Stimulated activated memory B cell treated with anti-CD40 and anti-IgM and Interleukin-4, amounts not matched to agents 10 μg/mL and 1 μg/mL and 100 μg/mL, for 72 hours (primary cell): ENCODE results near the gene ZNF41.

Source experiments
- ATAC-seq: fragments of 150-1000 bp; cut with Tn5 transposase; 2 replicates; pipeline ENCODE4 v1.10.0; 2021
- H3K27ac Mint-ChIP-seq: one replicate; pipeline ENCODE4 v1.8.0; 2022; ENCODE audit warnings: mild to moderate bottlenecking, mixed read lengths
- H3K27me3 Mint-ChIP-seq: one replicate; pipeline ENCODE4 v1.8.0; 2022; ENCODE audit warnings: mixed read lengths
- H3K36me3 Mint-ChIP-seq: one replicate; pipeline ENCODE4 v1.8.0; 2022; ENCODE audit warnings: mixed read lengths
- H3K4me1 Mint-ChIP-seq: one replicate; pipeline ENCODE4 v1.8.0; 2022; ENCODE audit warnings: mixed read lengths
- H3K4me3 Mint-ChIP-seq: one replicate; pipeline ENCODE4 v1.8.0; 2022; ENCODE audit warnings: mild to moderate bottlenecking, moderate library complexity, mixed read lengths
- H3K9me3 Mint-ChIP-seq: one replicate; pipeline ENCODE4 v1.8.0; 2022; ENCODE audit warnings: mixed read lengths

Gene ZNF41

DNA sequence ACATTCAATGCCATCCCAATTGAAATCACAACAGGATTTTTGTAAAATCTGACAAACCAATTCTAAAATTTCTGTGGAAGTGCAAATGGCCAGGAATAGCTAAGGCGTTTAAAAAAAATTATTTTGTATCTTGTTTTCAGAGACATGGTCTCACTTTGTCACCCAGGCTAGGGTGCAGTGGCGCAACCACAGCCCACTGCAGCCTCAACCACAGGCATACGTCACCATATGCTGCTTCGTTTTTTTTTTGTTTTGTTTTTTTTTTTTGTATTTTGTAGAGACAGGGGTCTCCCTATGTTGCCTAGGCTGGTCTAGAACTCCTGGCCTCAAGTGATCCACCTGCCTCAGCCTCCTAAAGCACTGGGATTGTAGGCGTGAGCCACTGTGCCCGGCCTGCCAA is 24.5 kb downstream of the ZNF41 start:
- H3K4me1 Mint-ChIP-seq, result peaks cover 9% of the 10 kb centered on the region
- H3K9me3 Mint-ChIP-seq, result peaks cover 4% of the 10 kb centered on the region
- H3K27ac Mint-ChIP-seq, result no peak overlapping the region
- H3K4me3 Mint-ChIP-seq, result no peak overlapping the region
- ATAC-seq, result no peak
- peaks cover 67% of the 10 kb centered on the region for H3K36me3 Mint-ChIP-seq
- no peaks in the 10 kb centered on the region for H3K27me3 Mint-ChIP-seq

DNA sequence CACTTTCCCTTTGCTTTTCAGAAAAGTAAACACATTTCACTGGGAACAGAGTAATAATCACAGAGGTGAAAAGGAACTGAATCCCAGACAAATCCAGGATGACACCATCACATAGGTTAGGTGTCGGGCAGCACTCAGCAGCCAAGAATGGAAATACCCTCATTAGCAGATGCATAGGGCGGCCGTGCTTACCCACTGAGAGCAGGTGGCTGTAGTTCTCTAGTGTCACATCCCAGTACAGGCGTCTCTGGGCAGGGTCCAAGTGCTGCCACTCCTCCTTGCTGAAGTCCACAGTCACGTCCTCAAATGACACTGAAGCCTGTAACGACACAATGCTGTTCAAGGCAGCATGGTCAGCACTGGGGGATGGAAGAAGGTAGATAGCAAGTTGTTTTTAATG is 26.9 kb downstream of the ZNF41 start:
- H3K27ac Mint-ChIP-seq, result no peak overlapping the region
- H3K36me3 Mint-ChIP-seq, result peaks cover 74% of the 10 kb centered on the region
- no peak for ATAC-seq
- no peak overlapping the region for H3K4me3 Mint-ChIP-seq
- no peaks in the 10 kb centered on the region for H3K9me3 Mint-ChIP-seq
- no peaks in the 10 kb centered on the region for H3K4me1 Mint-ChIP-seq
- no peaks in the 10 kb centered on the region for H3K27me3 Mint-ChIP-seq

- no peaks in the 10 kb centered on the region for H3K4me1 Mint-ChIP-seq
- H3K27me3 Mint-ChIP-seq, result no peaks in the 10 kb centered on the region
- no peak overlapping the region for H3K27ac Mint-ChIP-seq
- H3K9me3 Mint-ChIP-seq, result peaks cover 5% of the 10 kb centered on the region
- no peak for ATAC-seq
- no peak overlapping the region for H3K4me3 Mint-ChIP-seq
- H3K36me3 Mint-ChIP-seq, result peaks cover 92% of the 10 kb centered on the region
Measured at GRCh38 chrX:47452112-47452511, 30.9 kb downstream of the ZNF41 start.

GRCh38 chrX:47448165-47448806 is 34.7 kb downstream of the ZNF41 start:
- peaks cover 6% of the 10 kb centered on the region for H3K9me3 Mint-ChIP-seq
- H3K4me3 Mint-ChIP-seq, result no peak overlapping the region
- no peaks in the 10 kb centered on the region for H3K4me1 Mint-ChIP-seq
- H3K36me3 Mint-ChIP-seq, result peaks cover 76% of the 10 kb centered on the region
- H3K27ac Mint-ChIP-seq, result no peak overlapping the region
- H3K27me3 Mint-ChIP-seq, result no peaks in the 10 kb centered on the region
- ATAC-seq, result no peak

DNA sequence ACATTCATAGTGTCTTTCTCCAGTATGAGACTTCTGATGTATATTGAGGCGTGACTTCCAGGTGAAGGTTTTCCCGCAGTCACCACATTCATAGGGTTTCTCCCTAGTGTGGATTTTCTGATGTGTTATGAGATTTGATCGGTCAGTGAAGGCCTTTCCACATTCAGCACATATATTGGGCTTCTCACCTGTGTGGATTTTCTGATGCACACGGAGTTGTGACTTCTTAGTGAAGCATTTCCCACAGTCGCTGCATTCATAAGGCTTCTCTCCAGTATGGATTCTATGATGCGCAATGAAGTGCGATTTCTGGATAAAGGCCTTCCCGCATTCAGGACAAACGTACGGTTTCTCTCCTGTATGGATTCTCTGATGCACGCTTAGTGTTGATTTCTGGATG is 35.4 kb downstream of the ZNF41 start:
- no peak for ATAC-seq
- no peaks in the 10 kb centered on the region for H3K27me3 Mint-ChIP-seq
- peaks cover 6% of the 10 kb centered on the region for H3K9me3 Mint-ChIP-seq
- H3K27ac Mint-ChIP-seq, result no peak overlapping the region
- no peak overlapping the region for H3K4me3 Mint-ChIP-seq
- H3K36me3 Mint-ChIP-seq, result peaks cover 69% of the 10 kb centered on the region
- no peaks in the 10 kb centered on the region for H3K4me1 Mint-ChIP-seq

- peaks cover 63% of the 10 kb centered on the region for H3K36me3 Mint-ChIP-seq
- no peak overlapping the region for H3K27ac Mint-ChIP-seq
- ATAC-seq, result no peak
- no peak overlapping the region for H3K4me3 Mint-ChIP-seq
- H3K4me1 Mint-ChIP-seq, result no peaks in the 10 kb centered on the region
- peaks cover 8% of the 10 kb centered on the region for H3K9me3 Mint-ChIP-seq
- no peaks in the 10 kb centered on the region for H3K27me3 Mint-ChIP-seq
Measured at GRCh38 chrX:47446971-47447370, 36.1 kb downstream of the ZNF41 start.

DNA sequence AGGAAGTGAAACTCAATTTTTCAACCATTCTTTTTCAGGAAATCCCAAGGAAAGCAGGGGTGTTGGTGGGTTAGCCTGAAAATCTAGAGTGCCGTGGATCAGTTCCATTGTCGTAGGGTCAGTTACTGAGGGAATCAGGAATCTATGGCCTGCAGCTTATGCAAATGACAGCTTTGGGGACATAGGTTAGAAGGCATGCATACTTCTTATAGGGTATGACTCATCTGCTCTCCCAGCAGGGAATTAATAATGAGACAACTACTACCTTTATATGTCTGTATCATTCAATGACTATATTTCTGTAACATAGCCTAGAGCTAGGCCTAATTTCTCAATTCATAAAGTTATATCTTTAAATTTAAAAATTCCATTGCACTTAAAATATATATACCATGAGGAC is 36.6 kb downstream of the ZNF41 start:
- H3K36me3 Mint-ChIP-seq, result peaks cover 58% of the 10 kb centered on the region
- no peak overlapping the region for H3K27ac Mint-ChIP-seq
- no peak overlapping the region for H3K4me3 Mint-ChIP-seq
- no peaks in the 10 kb centered on the region for H3K27me3 Mint-ChIP-seq
- peaks cover 9% of the 10 kb centered on the region for H3K9me3 Mint-ChIP-seq
- no peak for ATAC-seq
- no peaks in the 10 kb centered on the region for H3K4me1 Mint-ChIP-seq

- Mint-ChIP-seq H3K27me3 (no peaks in the 10 kb centered on the region), H3K4me1 (no peaks in the 10 kb centered on the region), H3K27ac (no peak overlapping the region), H3K4me3 (no peak overlapping the region), H3K36me3 (no peaks in the 10 kb centered on the region), H3K9me3 (no peaks in the 10 kb centered on the region)
- no peak for ATAC-seq
Measured at GRCh38 chrX:47430925-47431324, 52.1 kb downstream of the ZNF41 start.

DNA sequence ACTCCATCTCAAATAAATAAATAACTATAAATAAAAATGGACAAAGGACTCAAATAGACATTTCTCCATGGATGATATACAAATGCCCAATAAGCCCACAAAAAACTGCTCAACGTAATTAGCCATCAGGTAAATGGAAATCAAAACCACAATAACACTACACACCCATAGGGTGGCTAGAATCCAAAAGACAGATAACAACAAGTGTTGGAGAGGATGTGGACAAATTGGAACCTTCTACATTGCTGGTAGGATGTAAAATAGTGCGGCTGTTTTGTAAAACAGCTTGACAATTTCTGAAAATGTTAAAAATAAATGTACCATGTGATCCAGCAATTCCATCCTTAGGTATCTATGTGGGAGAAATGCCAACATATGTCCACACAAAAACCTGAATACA is 60.6 kb downstream of the ZNF41 start:
- Mint-ChIP-seq H3K4me3 (no peak overlapping the region), H3K27me3 (no peaks in the 10 kb centered on the region), H3K27ac (no peak overlapping the region), H3K9me3 (peaks cover 4% of the 10 kb centered on the region), H3K4me1 (peaks cover 17% of the 10 kb centered on the region), H3K36me3 (peaks cover 6% of the 10 kb centered on the region)
- no peak for ATAC-seq

DNA sequence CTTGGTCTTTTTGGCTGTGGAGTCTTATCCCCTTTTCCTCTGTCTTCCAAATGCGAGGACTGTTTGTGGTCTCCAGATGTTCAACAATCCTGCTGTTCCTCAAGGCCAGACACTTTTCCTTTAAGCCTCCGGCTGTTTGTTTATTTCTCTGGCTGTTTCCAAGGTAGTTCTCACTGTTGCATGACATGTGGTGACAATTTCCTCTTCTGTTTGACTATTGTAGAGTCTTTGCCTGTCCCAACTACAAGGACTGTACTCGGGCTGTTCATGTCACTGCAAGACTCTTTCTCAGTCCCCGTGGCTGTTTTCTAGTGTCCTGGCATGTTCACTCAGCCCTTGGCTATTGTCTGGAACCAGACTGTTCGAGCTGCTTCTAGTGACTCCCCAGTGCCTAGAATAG is 62.1 kb downstream of the ZNF41 start:
- H3K4me3 Mint-ChIP-seq, result no peak overlapping the region
- H3K9me3 Mint-ChIP-seq, result peaks cover 8% of the 10 kb centered on the region
- no peaks in the 10 kb centered on the region for H3K27me3 Mint-ChIP-seq
- ATAC-seq, result peak; percentile 55
- peaks cover 6% of the 10 kb centered on the region for H3K36me3 Mint-ChIP-seq
- peak overlapping the region; percentile 68 for H3K27ac Mint-ChIP-seq
- H3K4me1 Mint-ChIP-seq, result peaks cover 17% of the 10 kb centered on the region

DNA sequence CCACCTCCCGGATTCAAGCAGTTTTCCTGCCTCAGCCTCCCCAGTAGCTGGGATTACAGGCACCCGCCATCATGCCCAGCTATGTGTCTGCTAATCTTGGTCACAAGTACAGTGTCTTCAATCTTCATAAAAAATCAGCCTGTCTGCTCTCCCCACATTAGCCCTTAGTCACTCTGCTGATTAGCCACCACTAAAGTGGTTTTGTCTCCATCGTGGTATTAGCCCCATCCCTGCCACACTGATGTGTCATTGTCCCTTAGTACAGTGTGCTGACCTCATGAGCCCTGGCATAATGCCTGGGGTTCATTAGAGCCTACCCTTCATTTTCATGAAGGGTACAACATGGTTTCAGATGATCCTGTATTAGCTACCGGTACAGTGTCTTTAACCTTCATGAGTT is 62.8 kb downstream of the ZNF41 start:
- peaks cover 6% of the 10 kb centered on the region for H3K36me3 Mint-ChIP-seq
- no peaks in the 10 kb centered on the region for H3K27me3 Mint-ChIP-seq
- ATAC-seq, result no peak
- peaks cover 17% of the 10 kb centered on the region for H3K4me1 Mint-ChIP-seq
- H3K27ac Mint-ChIP-seq, result peak overlapping the region; percentile 68
- H3K9me3 Mint-ChIP-seq, result peaks cover 8% of the 10 kb centered on the region
- no peak overlapping the region for H3K4me3 Mint-ChIP-seq

- ATAC-seq, result no peak
- Mint-ChIP-seq H3K4me1 (no peaks in the 10 kb centered on the region), H3K4me3 (no peak overlapping the region), H3K36me3 (peaks cover 36% of the 10 kb centered on the region), H3K27me3 (no peaks in the 10 kb centered on the region), H3K9me3 (peaks cover 7% of the 10 kb centered on the region), H3K27ac (no peak overlapping the region)
Measured at GRCh38 chrX:47413179-47413594, 69.8 kb downstream of the ZNF41 start.
